ENCODE measurements around the gene CCNDBP1.

Gene CCNDBP1

GRCh38 chr15:43246261-43246774 lies 61.1 kb downstream of the CCNDBP1 start:
- H3K4me3 ChIP-seq (ENCODE audit: low read depth, low read length) = no peak overlapping the region
- TF ChIP-seq CTCF (IDR thresholded peaks at IDR 0.05; ENCODE audit: insufficient read depth, low read depth, low read length, missing control alignments) = no peak
- DNase-seq (ENCODE audit: low read depth) = no peak

All from GM12865 (cell line).